Large intestine (tissue), 12 donors: Measurements from ENCODE around the gene WDR13. TPM values are rescaled to one million over a fixed set of nuclear protein-coding genes. Genes with fewer than 3 reads are reported as not detected.
"Not testable (repeated sequence)": the region's sequence is repeated elsewhere in the genome, so short reads cannot be mapped to it uniquely, and the experiment has no call there.

Experiments used
- DNase-seq, 2 donors: peaks; one replicate each; pipeline versions ENCODE4 v3.0.0 to v3.0.0-alpha.2; 2013
- H3K27ac ChIP-seq: one replicate; pipeline ENCODE4 v1.5.1; 2013; ENCODE audit warnings: low read length
- H3K27me3 ChIP-seq: 2 replicates; pipeline ENCODE4 v1.6.1; 2013; ENCODE audit warnings: low read length; ENCODE audit not compliant: control insufficient read depth, insufficient read depth
- H3K36me3 ChIP-seq: 2 replicates; pipeline ENCODE4 v1.6.1; 2013; ENCODE audit warnings: low read length; ENCODE audit not compliant: control insufficient read depth, insufficient read depth
- H3K4me1 ChIP-seq: one replicate; pipeline ENCODE4 v1.6.1; 2013; ENCODE audit warnings: low read length; ENCODE audit not compliant: control insufficient read depth, insufficient read depth
- H3K4me3 ChIP-seq: one replicate; pipeline ENCODE4 v1.5.1; 2013; ENCODE audit warnings: low read length
- H3K9me3 ChIP-seq: one replicate; pipeline ENCODE4 v1.6.1; 2013; ENCODE audit warnings: mild to moderate bottlenecking, low read depth, low read length, moderate library complexity; ENCODE audit not compliant: control insufficient read depth
- WGBS: methylation state at CpG from one replicate; pipeline ENCODE4 v1.1.5; 2013; ENCODE audit warnings: low lambda C conversion rate; ENCODE audit not compliant: insufficient coverage; 5-methylcytosine and 5-hydroxymethylcytosine counted together
- long read RNA-seq, 11 donors: transcript quantifications; one replicate each; lab custom pipeline, GENCODE V29; 2026
- polyA plus RNA-seq: library from polyadenylated mRNA; unstranded; fragments of 120-200 nt; gene quantifications from one replicate; pipeline ENCODE4 v1.2.1, GENCODE V29; 2013

WDR13 gene
- 107 TPM for polyA plus RNA-seq
- long read RNA-seq, donor 1, full-length matches to known transcripts, result 11 of 11 reads
- long read RNA-seq, donor 1, partial matches to known transcripts, result 0 of 11 reads
- long read RNA-seq, donor 1, other reads (novel, unspliced or antisense), result 0 of 11 reads
- long read RNA-seq, donor 2, full-length matches to known transcripts, result 14 of 24 reads
- long read RNA-seq, donor 2, partial matches to known transcripts, result 10 of 24 reads
- long read RNA-seq, donor 2, other reads (novel, unspliced or antisense), result 0 of 24 reads
- long read RNA-seq, donor 3, full-length matches to known transcripts, result 23 of 28 reads
- long read RNA-seq, donor 3, partial matches to known transcripts, result 0 of 28 reads
- long read RNA-seq, donor 3, other reads (novel, unspliced or antisense), result 5 of 28 reads
- long read RNA-seq, donor 4, full-length matches to known transcripts, result 2 of 2 reads
- long read RNA-seq, donor 4, partial matches to known transcripts, result 0 of 2 reads
- long read RNA-seq, donor 4, other reads (novel, unspliced or antisense), result 0 of 2 reads
- long read RNA-seq, donor 5, full-length matches to known transcripts, result 8 of 8 reads
- long read RNA-seq, donor 5, partial matches to known transcripts, result 0 of 8 reads
- long read RNA-seq, donor 5, other reads (novel, unspliced or antisense), result 0 of 8 reads
- long read RNA-seq, donor 6, full-length matches to known transcripts, result 9 of 9 reads
- long read RNA-seq, donor 6, partial matches to known transcripts, result 0 of 9 reads
- long read RNA-seq, donor 6, other reads (novel, unspliced or antisense), result 0 of 9 reads
- long read RNA-seq, donor 7, full-length matches to known transcripts, result 6 of 6 reads
- long read RNA-seq, donor 7, partial matches to known transcripts, result 0 of 6 reads
- long read RNA-seq, donor 7, other reads (novel, unspliced or antisense), result 0 of 6 reads
- long read RNA-seq, donor 8, full-length matches to known transcripts, result 13 of 13 reads
- long read RNA-seq, donor 8, partial matches to known transcripts, result 0 of 13 reads
- long read RNA-seq, donor 8, other reads (novel, unspliced or antisense), result 0 of 13 reads
- long read RNA-seq, donor 9, full-length matches to known transcripts, result 10 of 15 reads
- long read RNA-seq, donor 9, partial matches to known transcripts, result 5 of 15 reads
- long read RNA-seq, donor 9, other reads (novel, unspliced or antisense), result 0 of 15 reads
- long read RNA-seq, donor 10, full-length matches to known transcripts, result 13 of 19 reads
- long read RNA-seq, donor 10, partial matches to known transcripts, result 6 of 19 reads
- long read RNA-seq, donor 10, other reads (novel, unspliced or antisense), result 0 of 19 reads
- long read RNA-seq, donor 11, full-length matches to known transcripts, result 12 of 12 reads
- long read RNA-seq, donor 11, partial matches to known transcripts, result 0 of 12 reads
- long read RNA-seq, donor 11, other reads (novel, unspliced or antisense), result 0 of 12 reads

DNA sequence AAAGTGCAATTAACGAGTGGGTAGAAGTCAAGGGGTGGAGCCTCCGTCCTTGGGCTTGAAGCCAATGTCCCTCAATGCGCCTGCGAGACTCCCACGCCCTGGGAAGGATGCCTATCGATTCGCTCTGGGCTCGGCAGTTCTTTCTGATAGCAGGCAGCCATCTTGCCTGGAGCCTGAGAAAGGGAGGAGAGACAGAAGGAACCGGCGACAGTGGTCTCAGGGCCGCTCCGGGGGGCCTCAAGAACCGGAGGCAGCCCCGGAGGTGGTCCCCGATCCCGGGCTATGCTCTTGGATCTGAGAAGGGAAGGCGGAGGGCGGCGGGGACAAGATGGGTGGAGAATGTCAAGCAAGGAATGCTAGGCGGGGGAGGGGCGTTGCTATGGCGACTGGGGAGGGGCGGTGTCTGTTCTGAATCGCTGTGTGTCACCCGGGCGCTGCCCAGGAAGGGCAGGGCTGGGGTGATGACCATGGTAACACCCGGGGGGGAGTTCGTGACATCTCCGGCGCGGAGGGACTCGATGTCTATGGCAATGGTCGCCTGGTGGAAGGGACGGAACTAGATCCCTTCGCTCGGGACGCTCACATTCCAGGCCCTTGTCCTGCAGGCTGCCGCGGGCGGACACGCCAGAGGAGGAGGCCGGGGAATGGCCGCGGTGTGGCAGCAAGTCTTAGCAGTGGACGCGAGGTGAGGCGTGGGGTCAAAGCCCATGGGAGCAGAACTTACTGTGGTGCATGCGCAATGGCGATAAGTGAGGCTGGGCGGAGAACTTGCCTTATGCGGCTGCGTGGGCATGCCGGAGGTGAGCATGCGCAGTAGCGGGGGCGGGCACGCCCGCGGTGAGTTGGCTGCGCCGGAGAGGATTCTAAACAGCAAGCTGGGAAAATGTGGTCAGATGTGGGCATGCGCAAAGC lies at the start of gene WDR13:
Gene WDR13 (plus strand): TSS at position 140 of the 912 bp plus-strand sequence. CDS start 505 bp downstream, at position 645.
- H3K4me3 ChIP-seq, result peak within 1 kb of the TSS; percentile 79
- no CpG with 5 or more reads among the region's 62 CpGs for whole genome bisulfite sequencing
- peak within 1 kb of the TSS; percentile 98 for H3K27ac ChIP-seq
- peaks cover 5% of the 10 kb centered on the region for H3K4me1 ChIP-seq
- H3K27me3 ChIP-seq, result no peaks in the 10 kb centered on the region
- no peaks in the 10 kb centered on the region for H3K9me3 ChIP-seq
- H3K36me3 ChIP-seq, result peaks cover 33% of the 10 kb centered on the region
- DNase-seq, result peak; percentile 95 to 97

DNA sequence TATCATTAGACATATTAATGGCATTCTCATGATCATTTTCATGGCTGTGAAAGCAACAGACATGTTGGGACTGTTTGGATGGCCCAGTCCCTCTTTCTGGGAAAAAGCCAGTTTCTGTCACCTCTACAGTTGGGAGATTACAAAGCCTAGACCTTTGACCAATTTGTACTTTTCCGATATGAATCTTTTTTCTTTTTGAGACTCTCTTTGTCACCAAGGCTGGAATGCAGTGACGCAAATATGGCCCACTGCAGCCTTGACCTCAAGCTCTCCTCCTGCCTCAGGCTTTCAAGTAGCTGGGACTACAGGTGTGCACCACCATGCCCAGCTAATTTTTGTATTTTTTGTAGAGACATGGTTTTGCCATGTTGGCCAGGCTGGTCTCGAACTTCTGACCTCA lies 48.4 kb upstream of the WDR13 start:
- DNase-seq, result no peak
- H3K4me3 ChIP-seq, result no peak overlapping the region
- no peaks in the 10 kb centered on the region for H3K4me1 ChIP-seq
- WGBS, result 100% methylated on average over 1 of the region's 3 CpGs
- H3K27ac ChIP-seq, result no peak overlapping the region
- H3K27me3 ChIP-seq, result no peaks in the 10 kb centered on the region
- no peaks in the 10 kb centered on the region for H3K9me3 ChIP-seq
- peaks cover 18% of the 10 kb centered on the region for H3K36me3 ChIP-seq

DNA sequence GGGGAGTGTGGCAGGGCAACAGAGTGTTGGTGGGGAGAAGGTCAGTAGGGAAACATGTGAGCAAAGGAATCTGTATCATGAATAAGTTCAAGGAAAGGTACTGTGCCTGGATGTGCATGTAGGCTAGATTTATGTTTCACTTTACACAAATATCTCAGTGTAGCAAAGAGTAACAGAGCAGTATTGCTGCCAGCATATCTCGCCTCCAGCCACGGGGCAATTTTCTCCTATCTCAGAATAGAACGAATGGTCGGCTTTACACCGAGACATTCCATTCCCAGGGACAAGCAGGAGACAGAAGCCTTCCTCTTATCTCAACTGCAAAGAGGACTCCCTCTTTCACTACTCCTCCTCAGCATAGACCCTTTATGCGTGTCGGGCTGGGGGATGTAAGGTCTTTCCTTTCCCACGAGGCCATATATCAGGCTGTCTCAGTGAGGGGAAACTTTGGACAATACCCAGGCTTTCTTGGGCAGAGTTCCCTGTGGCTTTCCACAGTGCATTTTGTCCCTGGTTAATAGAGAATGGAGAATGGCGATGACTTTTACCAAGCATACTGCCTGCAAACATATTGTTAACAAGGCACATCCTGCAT lies 41.5 kb upstream of the WDR13 start:
- not testable (repeated sequence) for DNase-seq, H3K9me3 ChIP-seq, H3K27me3 ChIP-seq, H3K4me1 ChIP-seq, H3K4me3 ChIP-seq, H3K27ac ChIP-seq
- no CpG with 5 or more reads among the region's 9 CpGs for WGBS
- H3K36me3 ChIP-seq, result peaks cover 27% of the 10 kb centered on the region

DNA sequence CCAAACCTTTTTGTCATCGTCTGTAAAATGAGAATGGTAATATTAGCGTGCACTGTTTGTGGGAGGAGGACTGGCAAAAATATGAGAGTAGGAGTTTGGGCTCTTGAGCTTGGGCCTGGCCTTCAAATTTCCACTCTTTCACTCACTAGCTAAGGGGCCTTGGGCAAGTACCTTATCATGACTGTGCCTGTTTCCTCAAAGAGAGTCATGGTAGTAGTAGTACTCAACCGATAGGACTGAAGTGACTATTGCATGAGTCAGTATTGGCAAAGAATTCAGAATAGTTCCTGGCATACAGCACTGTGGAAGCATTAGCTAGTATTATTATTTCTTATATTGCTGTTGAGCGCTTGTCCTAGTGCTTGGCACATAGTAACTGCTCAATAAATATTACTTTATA lies 39.0 kb upstream of the WDR13 start:
- H3K4me3 ChIP-seq, result no peak overlapping the region
- WGBS, result no CpG with 5 or more reads among the region's 4 CpGs
- H3K4me1 ChIP-seq, result no peaks in the 10 kb centered on the region
- no peak for DNase-seq
- no peaks in the 10 kb centered on the region for H3K9me3 ChIP-seq
- no peak overlapping the region for H3K27ac ChIP-seq
- peaks cover 30% of the 10 kb centered on the region for H3K36me3 ChIP-seq
- no peaks in the 10 kb centered on the region for H3K27me3 ChIP-seq

DNA sequence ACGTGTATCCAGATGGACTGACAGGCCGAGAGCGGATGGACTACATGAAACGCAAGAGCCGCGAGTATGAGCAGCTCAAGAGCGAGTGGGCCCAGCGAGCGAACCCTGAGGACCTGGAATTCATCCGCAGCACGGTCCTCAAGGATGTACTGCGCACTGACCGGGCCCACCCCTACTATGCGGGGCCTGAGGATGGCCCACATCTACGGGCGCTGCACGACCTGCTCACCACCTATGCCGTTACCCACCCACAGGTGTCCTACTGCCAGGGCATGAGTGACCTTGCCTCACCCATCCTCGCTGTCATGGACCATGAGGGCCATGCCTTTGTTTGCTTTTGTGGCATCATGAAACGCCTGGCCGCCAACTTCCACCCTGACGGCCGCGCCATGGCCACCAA lies 37.7 kb upstream of the WDR13 start:
- Histone ChIP-seq H3K4me3 (no peak overlapping the region), H3K4me1 (no peaks in the 10 kb centered on the region), H3K27ac (no peak overlapping the region), H3K9me3 (no peaks in the 10 kb centered on the region), H3K27me3 (no peaks in the 10 kb centered on the region), H3K36me3 (peaks cover 30% of the 10 kb centered on the region)
- WGBS, result no CpG with 5 or more reads among the region's 24 CpGs
- DNase-seq, result no peak

DNA sequence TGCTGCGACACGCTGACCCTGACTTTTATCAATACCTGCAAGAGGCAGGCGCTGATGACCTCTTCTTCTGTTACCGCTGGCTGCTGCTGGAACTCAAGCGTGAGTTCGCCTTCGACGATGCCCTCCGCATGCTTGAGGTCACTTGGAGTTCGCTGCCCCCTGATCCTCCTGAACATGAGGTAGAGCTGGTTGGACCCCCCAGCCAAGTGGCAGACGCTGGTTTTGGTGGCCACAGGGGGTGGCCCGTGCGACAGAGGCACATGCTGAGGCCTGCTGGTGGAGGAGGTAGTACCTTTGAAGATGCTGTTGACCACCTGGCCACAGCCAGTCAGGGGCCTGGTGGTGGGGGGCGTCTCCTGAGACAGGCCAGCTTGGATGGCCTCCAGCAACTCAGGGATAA lies 37.2 kb upstream of the WDR13 start:
- Histone ChIP-seq H3K27me3 (no peaks in the 10 kb centered on the region), H3K4me1 (no peaks in the 10 kb centered on the region), H3K27ac (no peak overlapping the region), H3K9me3 (no peaks in the 10 kb centered on the region), H3K4me3 (no peak overlapping the region), H3K36me3 (peaks cover 27% of the 10 kb centered on the region)
- no peak for DNase-seq
- WGBS, result no CpG with 5 or more reads among the region's 14 CpGs

- Histone ChIP-seq H3K36me3 (peaks cover 25% of the 10 kb centered on the region), H3K27me3 (no peaks in the 10 kb centered on the region), H3K27ac (no peak overlapping the region), H3K9me3 (no peaks in the 10 kb centered on the region), H3K4me1 (no peaks in the 10 kb centered on the region), H3K4me3 (no peak overlapping the region)
- DNase-seq, result no peak
- no CpG with 5 or more reads among the region's 12 CpGs for WGBS
These were observed 36.6 kb upstream of the WDR13 start for GRCh38 chrX:48560681-48561080.

DNA sequence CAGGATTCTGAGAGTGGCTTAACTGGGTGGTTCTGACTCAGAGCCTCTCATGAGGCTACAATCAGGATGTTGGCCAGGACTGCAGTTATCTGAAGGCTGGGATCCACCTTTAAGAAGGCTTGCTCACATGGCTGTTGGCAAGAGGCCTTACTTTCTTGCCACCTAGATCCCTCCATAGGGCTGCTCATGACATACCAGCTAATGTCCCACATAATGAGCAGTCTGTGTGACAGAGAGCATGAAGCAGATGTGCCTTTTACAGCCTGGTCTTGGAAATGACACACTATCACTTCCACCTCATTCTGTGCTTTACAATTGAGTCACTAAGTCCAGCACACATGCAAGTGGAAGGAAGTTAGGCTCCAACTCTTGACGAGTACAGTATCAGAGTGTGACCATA lies 27.3 kb upstream of the WDR13 start:
- Histone ChIP-seq H3K9me3 (no peaks in the 10 kb centered on the region), H3K27ac (no peak overlapping the region), H3K27me3 (no peaks in the 10 kb centered on the region), H3K36me3 (peaks cover under 1% of the 10 kb centered on the region), H3K4me1 (no peaks in the 10 kb centered on the region), H3K4me3 (no peak overlapping the region)
- no CpG with 5 or more reads among the region's 1 CpG for WGBS
- DNase-seq, result no peak

GRCh38 chrX:48573690-48574269 lies 23.5 kb upstream of the WDR13 start:
- Histone ChIP-seq H3K4me1 (peaks cover 13% of the 10 kb centered on the region), H3K36me3 (peaks cover 25% of the 10 kb centered on the region), H3K27me3 (no peaks in the 10 kb centered on the region), H3K27ac (peak overlapping the region; percentile 99), H3K4me3 (peak overlapping the region; percentile 92), H3K9me3 (no peaks in the 10 kb centered on the region)
- WGBS, result no CpG with 5 or more reads among the region's 19 CpGs
- DNase-seq, result no peak
